Peyer's patch (tissue), 4 donors: ENCODE measurements around the gene SGTA.

ENCODE experiments used
- POLR2A ChIP-seq, 2 donors: fragments of 450-650 bp; IDR thresholded peaks; one replicate each; pipeline ENCODE4 v1.5.1; 2017; ENCODE audit warnings: antibody characterized with exemption in 2 of 2, mild to moderate bottlenecking in 2 of 2, moderate library complexity in 2 of 2
- TF ChIP-seq, protein P1 (sequence below), 6 experiments: fragments of 450-650 bp in 4 of 6; fragments of 200-600 bp in 2 of 6; sonication (generic) in 1 of 6; IDR thresholded peaks; one replicate each; pipeline ENCODE4 v1.5.1; 2017 to 2019; ENCODE audit warnings: antibody characterized with exemption in 6 of 6, mild to moderate bottlenecking in 3 of 6, moderate library complexity in 1 of 6

- TF ChIP-seq, protein P1, sequence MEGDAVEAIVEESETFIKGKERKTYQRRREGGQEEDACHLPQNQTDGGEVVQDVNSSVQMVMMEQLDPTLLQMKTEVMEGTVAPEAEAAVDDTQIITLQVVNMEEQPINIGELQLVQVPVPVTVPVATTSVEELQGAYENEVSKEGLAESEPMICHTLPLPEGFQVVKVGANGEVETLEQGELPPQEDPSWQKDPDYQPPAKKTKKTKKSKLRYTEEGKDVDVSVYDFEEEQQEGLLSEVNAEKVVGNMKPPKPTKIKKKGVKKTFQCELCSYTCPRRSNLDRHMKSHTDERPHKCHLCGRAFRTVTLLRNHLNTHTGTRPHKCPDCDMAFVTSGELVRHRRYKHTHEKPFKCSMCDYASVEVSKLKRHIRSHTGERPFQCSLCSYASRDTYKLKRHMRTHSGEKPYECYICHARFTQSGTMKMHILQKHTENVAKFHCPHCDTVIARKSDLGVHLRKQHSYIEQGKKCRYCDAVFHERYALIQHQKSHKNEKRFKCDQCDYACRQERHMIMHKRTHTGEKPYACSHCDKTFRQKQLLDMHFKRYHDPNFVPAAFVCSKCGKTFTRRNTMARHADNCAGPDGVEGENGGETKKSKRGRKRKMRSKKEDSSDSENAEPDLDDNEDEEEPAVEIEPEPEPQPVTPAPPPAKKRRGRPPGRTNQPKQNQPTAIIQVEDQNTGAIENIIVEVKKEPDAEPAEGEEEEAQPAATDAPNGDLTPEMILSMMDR (IDR thresholded peaks at IDR 0.05), result no peak
- TF ChIP-seq POLR2A (IDR thresholded peaks at IDR 0.05), result no peak
Measured at GRCh38 chr19:2775556-2776430, 7.3 kb downstream of the SGTA start.
